ACHN (cell line): ENCODE data around the gene C11orf65.
"Not testable (repeated sequence)": the region's sequence is repeated elsewhere in the genome, so short reads cannot be mapped to it uniquely, and the experiment has no call there.

Source experiments
- DNase-seq: peaks from one replicate; pipeline ENCODE4 v3.0.0-alpha.2; 2015
- in situ Hi-C: cut with HindIII; loops from 2 replicates; pipeline ENCODE4 v1.10.0; 2017; ENCODE audit warnings: low sequenced_read_pairs, low pct_ligation_motif_present, low pct_unique_long_range_greater_than_20kb

C11orf65 gene

GRCh38 chr11:108394744-108395284, 72.5 kb downstream of the C11orf65 start:
- in situ Hi-C loops = no loop called here
- DNase-seq = no peak

DNA sequence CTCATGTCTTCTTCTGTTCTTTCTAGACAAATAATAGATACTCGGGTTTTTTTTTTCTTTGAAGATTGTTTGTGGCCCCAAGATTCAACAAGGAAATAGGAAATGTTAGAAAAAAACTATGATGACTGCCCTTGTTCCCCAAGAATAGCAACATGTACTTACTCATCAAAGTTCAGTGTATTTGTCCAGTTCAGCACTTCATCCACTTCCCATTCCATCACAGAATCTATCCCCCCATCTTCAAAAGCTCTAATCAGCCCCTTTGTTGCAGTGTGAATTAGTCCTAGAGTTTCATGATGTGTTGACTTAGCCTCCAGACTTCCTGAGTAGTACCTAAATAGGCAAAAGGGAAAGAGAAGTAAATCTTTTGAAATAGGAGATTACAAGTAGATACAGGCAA, 74.3 kb downstream of the C11orf65 start:
- DNase-seq = no peak
- in situ Hi-C loops = no loop called here

GRCh38 chr11:108392353-108392752, 75.0 kb downstream of the C11orf65 start:
- DNase-seq = no peak
- in situ Hi-C loops = no loop called here

DNA sequence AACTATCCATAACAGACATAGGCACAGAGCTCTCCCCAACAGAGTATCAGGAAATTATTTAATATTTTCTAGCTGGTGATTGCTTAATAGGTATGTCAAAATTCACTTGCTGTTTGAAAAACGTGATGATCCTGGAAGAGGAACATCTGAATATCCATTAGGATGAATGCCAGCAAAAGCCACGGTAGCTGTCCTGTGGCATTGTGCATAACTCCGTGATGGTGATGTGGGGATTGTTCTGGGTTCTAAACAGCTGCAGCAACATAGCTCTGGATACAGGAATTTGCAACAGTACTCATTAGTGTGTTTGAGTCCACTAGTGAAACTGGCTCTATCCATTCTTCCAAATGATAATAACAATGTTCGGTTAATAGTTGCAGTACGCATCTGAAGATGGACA, 78.8 kb downstream of the C11orf65 start:
- in situ Hi-C loops = no loop called here

GRCh38 chr11:108373505-108373904, 93.8 kb downstream of the C11orf65 start:
- in situ Hi-C loops, DNase-seq: not testable (repeated sequence)

More for the DNA sequence above, 78.8 kb downstream of the C11orf65 start:
- DNase-seq = no peak

- in situ Hi-C loops = no loop called here
- DNase-seq = no peak
Measured at GRCh38 chr11:108370990-108371389, 96.3 kb downstream of the C11orf65 start.

- DNase-seq = no peak
- in situ Hi-C loops = no loop called here
Measured at GRCh38 chr11:108370315-108370714, 97.0 kb downstream of the C11orf65 start.

DNA sequence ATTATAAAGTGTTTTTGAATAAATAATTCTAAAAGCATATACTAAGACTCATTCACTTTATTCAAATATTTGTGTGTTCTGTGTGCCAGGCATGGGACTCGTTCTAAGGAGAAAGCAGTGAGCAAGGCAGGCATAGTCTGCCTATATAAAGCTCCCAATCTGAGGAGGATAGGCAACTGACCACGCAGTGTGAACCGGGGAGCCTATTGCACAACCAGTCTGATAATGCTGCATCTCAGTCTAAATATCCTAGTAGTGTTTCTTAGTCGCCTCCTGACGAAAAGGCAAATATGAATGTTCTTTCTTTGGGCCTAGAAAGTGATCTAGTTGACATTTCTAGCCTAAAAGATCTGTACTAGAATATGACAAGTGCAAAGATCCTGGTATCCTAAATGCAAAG, 98.3 kb downstream of the C11orf65 start:
- no peak for DNase-seq
- in situ Hi-C loops = no loop called here

- in situ Hi-C loops = no loop called here
Measured at GRCh38 chr11:108368134-108368533, 99.2 kb downstream of the C11orf65 start.

GRCh38 chr11:108364159-108364558, 103.2 kb downstream of the C11orf65 start:
- in situ Hi-C loops = no loop called here

More at GRCh38 chr11:108368134-108368533, 99.2 kb downstream of the C11orf65 start:
- no peak for DNase-seq

GRCh38 chr11:108351468-108351867, 115.9 kb downstream of the C11orf65 start:
- DNase-seq = no peak
- in situ Hi-C loops = no loop called here

More at GRCh38 chr11:108364159-108364558, 103.2 kb downstream of the C11orf65 start:
- DNase-seq = no peak

GRCh38 chr11:108346451-108346850, 120.9 kb downstream of the C11orf65 start:
- in situ Hi-C loops = no loop called here
- no peak for DNase-seq

- in situ Hi-C loops = no loop called here
- DNase-seq = no peak
Measured at GRCh38 chr11:108345767-108346166, 121.6 kb downstream of the C11orf65 start.

- in situ Hi-C loops = no loop called here
- no peak for DNase-seq
Measured at GRCh38 chr11:108343714-108344113, 123.6 kb downstream of the C11orf65 start.

GRCh38 chr11:108341654-108342053, 125.7 kb downstream of the C11orf65 start:
- in situ Hi-C loops = no loop called here
- DNase-seq = no peak

GRCh38 chr11:108340973-108341372, 126.4 kb downstream of the C11orf65 start:
- in situ Hi-C loops = no loop called here
- no peak for DNase-seq

DNA sequence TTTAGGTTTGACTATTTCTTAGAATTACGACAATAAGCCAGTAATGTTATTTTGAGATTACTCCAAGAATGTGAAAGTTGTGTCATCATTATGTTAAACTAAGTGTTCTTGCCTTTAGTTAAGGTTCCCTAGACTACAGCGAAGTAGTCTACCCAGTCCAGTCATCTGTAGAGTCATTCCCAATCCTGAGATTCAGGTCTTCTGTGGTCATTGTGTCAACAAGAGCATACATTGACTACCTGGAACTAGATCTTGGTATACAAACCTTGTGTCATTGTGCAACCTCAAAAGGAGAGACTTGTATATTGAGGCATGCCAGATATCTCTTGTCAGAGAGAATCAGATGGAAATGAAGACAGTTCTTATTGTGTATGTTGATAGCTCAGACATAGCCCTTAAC, 128.6 kb downstream of the C11orf65 start:
- in situ Hi-C loops = no loop called here

DNA sequence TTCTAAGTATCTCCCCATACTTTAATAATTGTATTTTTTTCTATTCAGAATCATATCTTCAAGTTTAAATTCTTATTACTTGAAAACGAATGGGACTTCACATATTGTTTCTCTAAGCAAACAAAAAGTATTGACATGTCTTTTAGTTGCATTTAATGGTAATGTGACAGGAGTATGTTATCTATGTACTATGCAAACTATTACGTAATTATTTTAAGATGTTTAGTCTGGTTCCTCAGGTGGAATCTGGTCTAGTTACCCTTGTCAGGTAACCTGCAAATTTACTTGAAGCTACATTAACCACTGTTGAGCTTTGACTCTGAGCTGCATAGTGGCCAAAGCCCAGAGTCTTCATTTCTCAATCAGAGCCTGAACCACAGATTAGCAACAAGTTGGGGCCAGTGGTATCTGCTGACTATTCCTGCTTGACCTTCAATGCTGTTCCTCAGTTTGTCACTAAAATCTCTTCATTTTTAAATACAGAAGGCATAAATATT, 133.9 kb downstream of the C11orf65 start:
- in situ Hi-C loops = no loop called here
- no peak for DNase-seq

More for the DNA sequence above, 128.6 kb downstream of the C11orf65 start:
- no peak for DNase-seq
